Esophagus muscularis mucosa (tissue), 4 donors: ENCODE results near the gene AMOTL1.

Experiments used
- CTCF ChIP-seq, 3 experiments: fragments of 200-600 bp in 2 of 3; fragments of 450-650 bp in 1 of 3; sonication (generic) in 2 of 3; IDR thresholded peaks; one replicate each; pipeline ENCODE4 v1.5.1; 2017 to 2019; ENCODE audit warnings: antibody characterized with exemption in 3 of 3, mild to moderate bottlenecking in 2 of 3, moderate library complexity in 1 of 3
- EP300 ChIP-seq: sonication (generic); formaldehyde crosslinking; IDR thresholded peaks from one replicate; pipeline ENCODE4 v1.6.1; 2017; ENCODE audit warnings: antibody characterized with exemption
- POLR2A ChIP-seq: fragments of 450-650 bp; IDR thresholded peaks from one replicate; pipeline ENCODE4 v1.6.1; 2017; ENCODE audit warnings: antibody characterized with exemption, moderate library complexity, mild to moderate bottlenecking, low read depth

GRCh38 chr11:94769880-94770279, 1.7 kb downstream of the AMOTL1 start:
- no peak for TF ChIP-seq CTCF (IDR thresholded peaks at IDR 0.05)
- TF ChIP-seq POLR2A: no peak
- no peak for TF ChIP-seq EP300
